Neural cell (in vitro differentiated cells): Measurements from ENCODE around the gene BHLHE23. TPM values are rescaled to one million over a fixed set of nuclear protein-coding genes. Genes with fewer than 3 reads are reported as not detected.

ENCODE experiments used
- H2AFZ ChIP-seq: fragments of 200-600, 300-800 bp; sonication (generic), shearing (Covaris generic); 2 replicates; pipeline ENCODE4 v1.6.0; 2014; ENCODE audit warnings: low read depth, mild to moderate bottlenecking, antibody characterized with exemption, low read length, moderate library complexity
- H3F3A ChIP-seq: fragments of 200-600 bp; shearing (Covaris generic); 2 replicates; pipeline ENCODE4 v1.6.1; 2016; ENCODE audit warnings: mild to moderate bottlenecking, moderate library complexity, mixed read lengths, antibody characterized with exemption, low read length; ENCODE audit not compliant: insufficient read depth, poor library complexity, severe bottlenecking
- H3K27ac ChIP-seq: fragments of 200-600, 300-800 bp; sonication (generic), shearing (Covaris generic); 2 replicates; pipeline ENCODE4 v1.5.1; 2014; ENCODE audit warnings: mild to moderate bottlenecking, low read length, moderate library complexity
- H3K27me3 ChIP-seq: fragments of 300-800, 200-600 bp; sonication (generic), shearing (Covaris generic); 2 replicates; pipeline ENCODE4 v1.6.0; 2014; ENCODE audit warnings: mild to moderate bottlenecking, low read depth, low read length, moderate library complexity; ENCODE audit not compliant: insufficient read depth
- H3K36me3 ChIP-seq: fragments of 300-800, 200-600 bp; sonication (generic), shearing (Covaris generic); 2 replicates; pipeline ENCODE4 v1.5.1; 2014; ENCODE audit warnings: mild to moderate bottlenecking, antibody characterized with exemption, low read length, moderate library complexity; ENCODE audit not compliant: insufficient read depth
- H3K4me2 ChIP-seq: fragments of 300-800, 200-600 bp; sonication (generic), shearing (Covaris generic); 2 replicates; pipeline ENCODE4 v1.6.0; 2014; ENCODE audit warnings: mild to moderate bottlenecking, low read length
- H3K4me3 ChIP-seq: fragments of 300-800, 200-600 bp; sonication (generic), shearing (Covaris generic); 2 replicates; pipeline ENCODE4 v1.5.1; 2014; ENCODE audit warnings: mild to moderate bottlenecking, low read length, moderate library complexity
- H3K79me2 ChIP-seq: fragments of 200-600 bp; shearing (Covaris generic); replicated peaks from 2 replicates; pipeline ENCODE4 v1.6.0; 2014; ENCODE audit warnings: mild to moderate bottlenecking, low read length, moderate library complexity; ENCODE audit not compliant: insufficient read depth
- H3K9ac ChIP-seq: fragments of 300-800, 200-600 bp; sonication (generic), shearing (Covaris generic); 2 replicates; pipeline ENCODE4 v1.6.1; 2016; ENCODE audit warnings: mild to moderate bottlenecking, low read length, mixed read lengths
- H3K9me2 ChIP-seq: fragments of 200-600 bp; shearing (Covaris generic); 2 replicates; pipeline ENCODE4 v1.6.1; 2016; ENCODE audit warnings: mild to moderate bottlenecking, low read length, mixed read lengths; ENCODE audit not compliant: insufficient read depth
- H3K9me3 ChIP-seq: fragments of 200-600, 300-800 bp; sonication (generic), shearing (Covaris generic); 2 replicates; pipeline ENCODE4 v1.6.1; 2016; ENCODE audit warnings: mild to moderate bottlenecking, mixed run types, low read length, moderate library complexity, mixed read lengths
- H4K20me1 ChIP-seq: fragments of 200-600 bp; shearing (Covaris generic); 2 replicates; pipeline ENCODE4 v1.6.1; 2016; ENCODE audit warnings: mild to moderate bottlenecking, mixed run types; ENCODE audit not compliant: insufficient read depth
- CTCF ChIP-seq: fragments of 450-650 bp; IDR thresholded peaks from 2 replicates; pipeline ENCODE4 v1.5.1; 2014; ENCODE audit warnings: antibody characterized with exemption, mild to moderate bottlenecking, moderate library complexity; ENCODE audit not compliant: poor library complexity, severe bottlenecking
- EP300 ChIP-seq: fragments of 450-650 bp; conservative IDR thresholded peaks from 2 replicates; pipeline ENCODE4 v1.6.1; 2014; ENCODE audit warnings: antibody characterized with exemption, mild to moderate bottlenecking, moderate library complexity; ENCODE audit not compliant: poor library complexity, severe bottlenecking
- EZH2 ChIP-seq: fragments of 200-600, 300-800 bp; shearing (Covaris generic), sonication (generic); IDR thresholded peaks from 2 replicates; pipeline ENCODE4 v1.6.1; 2014; ENCODE audit warnings: antibody characterized with exemption, low read length, borderline replicate concordance, mild to moderate bottlenecking; ENCODE audit not compliant: insufficient read depth, poor library complexity, severe bottlenecking
- MXI1 ChIP-seq: fragments of 450-650 bp; conservative IDR thresholded peaks from 2 replicates; pipeline ENCODE4 v1.6.1; 2014; ENCODE audit warnings: antibody characterized with exemption, mild to moderate bottlenecking; ENCODE audit not compliant: poor library complexity, severe bottlenecking
- POLR2AphosphoS5 ChIP-seq: IDR thresholded peaks from 2 replicates; pipeline ENCODE4 v1.6.1; 2012
- RAD21 ChIP-seq: fragments of 450-650 bp; conservative IDR thresholded peaks from 2 replicates; pipeline ENCODE4 v1.6.1; 2014; ENCODE audit warnings: antibody characterized with exemption, mild to moderate bottlenecking, moderate library complexity
- SMC3 ChIP-seq: fragments of 450-650 bp; conservative IDR thresholded peaks from 2 replicates; pipeline ENCODE4 v1.6.1; 2014; ENCODE audit warnings: antibody characterized with exemption, mild to moderate bottlenecking, moderate library complexity; ENCODE audit not compliant: poor library complexity
- TAF1 ChIP-seq: IDR thresholded peaks from 2 replicates; pipeline ENCODE4 v1.6.1; 2012; ENCODE audit warnings: low read depth
- polyA plus RNA-seq: library from polyadenylated mRNA; depleted of rRNA; stranded (reverse); fragments of >200 nt; gene quantifications from 2 replicates; pipeline ENCODE4 v1.2.3, GENCODE V29; 2014
- TF ChIP-seq, protein P1 (sequence below): IDR thresholded peaks from 2 replicates; pipeline ENCODE4 v1.6.1; 2012; ENCODE audit warnings: borderline replicate concordance

BHLHE23 gene
- polyA plus RNA-seq, 1 donor from 2014 or later = not detected

DNA sequence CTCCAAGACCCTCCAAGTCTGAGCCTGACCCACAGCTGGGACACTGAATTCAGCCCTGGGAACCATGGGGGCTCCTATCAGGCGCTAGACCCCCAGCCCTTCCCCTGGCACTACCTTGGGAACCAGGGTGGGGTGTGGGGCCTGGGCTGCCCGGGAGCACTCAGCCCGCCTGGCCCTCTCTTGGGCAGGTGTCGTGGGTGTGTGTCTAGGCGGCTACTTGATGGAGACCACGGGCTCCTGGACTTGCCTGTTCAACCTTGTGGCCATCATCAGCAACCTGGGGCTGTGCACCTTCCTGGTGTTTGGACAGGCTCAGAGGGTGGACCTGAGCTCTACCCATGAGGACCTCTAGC, 39.6 kb downstream of the BHLHE23 start (continued):
- TF ChIP-seq, protein P1, sequence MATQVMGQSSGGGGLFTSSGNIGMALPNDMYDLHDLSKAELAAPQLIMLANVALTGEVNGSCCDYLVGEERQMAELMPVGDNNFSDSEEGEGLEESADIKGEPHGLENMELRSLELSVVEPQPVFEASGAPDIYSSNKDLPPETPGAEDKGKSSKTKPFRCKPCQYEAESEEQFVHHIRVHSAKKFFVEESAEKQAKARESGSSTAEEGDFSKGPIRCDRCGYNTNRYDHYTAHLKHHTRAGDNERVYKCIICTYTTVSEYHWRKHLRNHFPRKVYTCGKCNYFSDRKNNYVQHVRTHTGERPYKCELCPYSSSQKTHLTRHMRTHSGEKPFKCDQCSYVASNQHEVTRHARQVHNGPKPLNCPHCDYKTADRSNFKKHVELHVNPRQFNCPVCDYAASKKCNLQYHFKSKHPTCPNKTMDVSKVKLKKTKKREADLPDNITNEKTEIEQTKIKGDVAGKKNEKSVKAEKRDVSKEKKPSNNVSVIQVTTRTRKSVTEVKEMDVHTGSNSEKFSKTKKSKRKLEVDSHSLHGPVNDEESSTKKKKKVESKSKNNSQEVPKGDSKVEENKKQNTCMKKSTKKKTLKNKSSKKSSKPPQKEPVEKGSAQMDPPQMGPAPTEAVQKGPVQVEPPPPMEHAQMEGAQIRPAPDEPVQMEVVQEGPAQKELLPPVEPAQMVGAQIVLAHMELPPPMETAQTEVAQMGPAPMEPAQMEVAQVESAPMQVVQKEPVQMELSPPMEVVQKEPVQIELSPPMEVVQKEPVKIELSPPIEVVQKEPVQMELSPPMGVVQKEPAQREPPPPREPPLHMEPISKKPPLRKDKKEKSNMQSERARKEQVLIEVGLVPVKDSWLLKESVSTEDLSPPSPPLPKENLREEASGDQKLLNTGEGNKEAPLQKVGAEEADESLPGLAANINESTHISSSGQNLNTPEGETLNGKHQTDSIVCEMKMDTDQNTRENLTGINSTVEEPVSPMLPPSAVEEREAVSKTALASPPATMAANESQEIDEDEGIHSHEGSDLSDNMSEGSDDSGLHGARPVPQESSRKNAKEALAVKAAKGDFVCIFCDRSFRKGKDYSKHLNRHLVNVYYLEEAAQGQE = no peak

DNA sequence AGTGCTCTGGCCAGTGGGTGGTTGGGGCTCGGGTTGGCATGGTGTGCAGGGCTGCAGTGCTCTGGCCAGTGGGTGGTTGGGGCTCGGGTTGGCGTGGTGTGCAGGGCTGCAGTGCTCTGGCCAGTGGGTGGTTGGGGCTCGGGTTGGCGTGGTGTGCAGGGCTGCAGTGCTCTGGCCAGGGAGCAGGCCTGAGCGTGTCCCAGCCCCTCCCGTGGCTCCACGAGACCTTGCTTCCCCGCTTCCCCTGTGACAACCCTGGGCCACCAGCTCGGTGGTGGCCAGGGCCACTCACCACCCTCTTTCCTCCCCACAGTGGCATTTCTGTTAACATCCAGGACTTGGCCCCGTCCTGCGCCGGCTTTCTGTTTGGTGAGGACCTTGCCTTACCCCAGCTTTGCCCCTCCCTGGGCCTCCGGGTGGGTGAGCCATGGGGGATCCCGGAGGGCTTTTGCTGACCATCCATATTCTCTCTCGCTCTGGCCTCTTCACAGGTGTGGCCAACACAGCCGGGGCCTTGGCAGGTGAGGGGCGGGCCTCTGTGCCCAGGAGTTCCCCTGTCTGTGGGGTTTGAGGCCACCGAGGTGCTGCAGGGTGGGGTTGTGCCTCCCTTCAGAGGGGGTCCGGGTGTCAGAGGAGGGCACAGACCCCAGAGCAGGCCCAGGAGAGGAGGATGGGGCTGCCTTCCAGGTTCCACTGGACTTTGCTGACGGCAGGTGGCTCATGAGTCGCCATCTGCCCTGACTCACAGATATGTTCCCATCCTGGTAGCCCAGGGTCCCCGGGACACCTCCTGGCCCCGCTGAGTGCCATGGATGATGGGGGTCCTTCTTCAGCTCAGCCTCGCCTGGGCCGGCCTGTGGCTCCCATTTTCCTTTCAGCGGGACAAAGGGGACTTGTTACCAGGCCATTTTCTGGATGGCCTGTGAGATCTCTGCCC, 40.3 kb downstream of the BHLHE23 start:
- no peaks in the 10 kb centered on the region for H4K20me1 ChIP-seq
- H3F3A ChIP-seq = no peaks in the 10 kb centered on the region
- H3K27ac ChIP-seq = no peak overlapping the region
- no peaks in the 10 kb centered on the region for H3K27me3 ChIP-seq
- no peak overlapping the region for H2AFZ ChIP-seq
- H3K9ac ChIP-seq = no peak overlapping the region
- no peak overlapping the region for H3K4me3 ChIP-seq
- no peak overlapping the region for H3K4me2 ChIP-seq
- no peaks in the 10 kb centered on the region for H3K9me3 ChIP-seq
- H3K79me2 ChIP-seq = no peaks in the 10 kb centered on the region
- no peaks in the 10 kb centered on the region for H3K36me3 ChIP-seq
- no peaks in the 10 kb centered on the region for H3K9me2 ChIP-seq
- no peak for TF ChIP-seq SMC3
- TF ChIP-seq POLR2AphosphoS5 = no peak
- TF ChIP-seq RAD21 = no peak
- TF ChIP-seq TAF1 = no peak
- no peak for TF ChIP-seq EP300
- no peak for TF ChIP-seq EZH2
- no peak for TF ChIP-seq MXI1
- TF ChIP-seq, protein P1 = no peak
- TF ChIP-seq CTCF = no peak
